Panc1 (cell line): ENCODE data around the gene RDX. TPM values are rescaled to one million over a fixed set of nuclear protein-coding genes. Genes with fewer than 3 reads are reported as not detected.

Source experiments
- ATAC-seq: fragments of 200-7000 bp; cut with Tn5 transposase; 2 replicates; pipeline ENCODE4 v1.9.1; 2020; ENCODE audit warnings: mild to moderate bottlenecking, moderate library complexity
- BruUV-seq: library from RNA; stranded (reverse); fragments of 400-500 nt; replicated peaks from 2 replicates; lab custom pipeline; 2021; lab: Mats Ljungman, UMichigan
- CTCF ChIA-PET: fragments of 300-600 bp; sonication (Branson Sonifier 250); formaldehyde crosslinking; loops from one replicate; lab custom pipeline; 2022; ENCODE audit warnings: antibody characterized with exemption; lab: Charles Lee
- POLR2A ChIA-PET: fragments of 300-600 bp; sonication (Branson Sonifier 250); formaldehyde crosslinking; loops from one replicate; lab custom pipeline; 2022; ENCODE audit warnings: antibody characterized with exemption; lab: Charles Lee
- DNase-seq: peaks from one replicate; pipeline ENCODE4 v3.0.0-alpha.2; 2010; ENCODE audit warnings: low read depth, low spot score
- H3K27ac ChIP-seq: 2 replicates; pipeline ENCODE4 v1.5.1; 2011; ENCODE audit warnings: mild to moderate bottlenecking, low read length, inconsistent platforms
- H3K27me3 ChIP-seq: fragments of 200-500 bp; sonication (Bioruptor generic); 2 replicates; pipeline ENCODE4 v1.6.0; 2014; ENCODE audit warnings: low read length, inconsistent platforms; ENCODE audit not compliant: control insufficient read depth, insufficient read depth
- H3K36me3 ChIP-seq: fragments of 200-500 bp; sonication (Bioruptor generic); 2 replicates; pipeline ENCODE4 v1.5.1; 2014; ENCODE audit warnings: inconsistent platforms, mild to moderate bottlenecking, low read length, moderate library complexity; ENCODE audit not compliant: control insufficient read depth, insufficient read depth
- H3K4me1 ChIP-seq: 2 replicates; pipeline ENCODE4 v1.5.1; 2011; ENCODE audit warnings: inconsistent platforms, mild to moderate bottlenecking, low read length, moderate library complexity; ENCODE audit not compliant: control insufficient read depth, insufficient read depth
- H3K4me3 ChIP-seq, 2 experiments: 2 replicates each; pipeline ENCODE4 v1.5.1; 2011 to 2012; ENCODE audit warnings: low read depth in 2 of 2, low read length in 2 of 2, mild to moderate bottlenecking in 2 of 2, inconsistent platforms in 1 of 2, moderate library complexity in 1 of 2
- H3K9me3 ChIP-seq: fragments of 200-500 bp; sonication (Bioruptor generic); 2 replicates; pipeline ENCODE4 v1.5.1; 2014; ENCODE audit warnings: low read depth, mild to moderate bottlenecking, inconsistent platforms, low read length, moderate library complexity; ENCODE audit not compliant: control insufficient read depth, insufficient read depth
- CTCF ChIP-seq: fragments of 450-650 bp; IDR thresholded peaks from 2 replicates; pipeline ENCODE4 v1.5.1; 2017; ENCODE audit warnings: mild to moderate bottlenecking
- POLR2AphosphoS5 ChIP-seq: IDR thresholded peaks from 2 replicates; pipeline ENCODE4 v1.6.1; 2012; ENCODE audit warnings: mild to moderate bottlenecking, low read depth, low read length, moderate library complexity
- REST ChIP-seq, 2 experiments: IDR thresholded peaks; 2 replicates each; pipeline ENCODE4 v1.6.1; 2011 to 2012; ENCODE audit warnings: low read depth in 2 of 2, control low read depth in 1 of 2, low read length in 1 of 2, mild to moderate bottlenecking in 1 of 2, moderate library complexity in 1 of 2; ENCODE audit not compliant: insufficient read depth in 1 of 2
- SIN3A ChIP-seq: IDR thresholded peaks from 2 replicates; pipeline ENCODE4 v1.6.1; 2012; ENCODE audit warnings: low read depth, mild to moderate bottlenecking, low read length, moderate library complexity, borderline replicate concordance; ENCODE audit not compliant: insufficient read depth
- TCF7L2 ChIP-seq: IDR thresholded peaks from 2 replicates; pipeline ENCODE4 v1.6.1; 2011; ENCODE audit warnings: mild to moderate bottlenecking, low read depth, low read length, inconsistent platforms
- in situ Hi-C: cut with HindIII; loops from 2 replicates; pipeline ENCODE4 v1.10.0; 2016; ENCODE audit warnings: low sequenced_read_pairs, low pct_unique_long_range_greater_than_20kb
- intact Hi-C: fragments of 100-400 bp; cut with micrococcal nuclease; formaldehyde crosslinking; loops from one replicate; pipeline ENCODE4 v1.10.0; 2022; ENCODE audit not compliant: unreplicated experiment
- total RNA-seq: library from RNA; stranded (reverse); gene quantifications from one replicate; pipeline ENCODE4 v1.2.1, GENCODE V29; 2021; ENCODE audit not compliant: unreplicated experiment

RDX gene
- total RNA-seq, 1 experiment from 2014 or later, result 200 TPM

- ChIA-PET CTCF (no interaction called here), POLR2A (no interaction called here)
- Histone ChIP-seq H3K36me3 (no peaks in the 10 kb centered on the region; the same call in 1 of the 2 replicates), H3K27ac (no peak overlapping the region), H3K9me3 (no peaks in the 10 kb centered on the region), H3K4me3 (no peak overlapping the region), H3K4me1 (no peaks in the 10 kb centered on the region), H3K27me3 (no peaks in the 10 kb centered on the region)
- no TSS peak for BruUV-seq
- no peak for ATAC-seq
- in situ Hi-C loops (no loop called here), intact Hi-C loops (no loop called here)
- no peak for TF ChIP-seq SIN3A
- TF ChIP-seq REST (IDR thresholded peaks at IDR 0.05; ENCODE audit: insufficient read depth in 1 of 2, low read depth in 2 of 2, low read length in 1 of 2), result no peak
- no peak for TF ChIP-seq CTCF
- TF ChIP-seq TCF7L2, result no peak
- TF ChIP-seq POLR2AphosphoS5, result no peak
- DNase-seq, result no peak
Measured at GRCh38 chr11:110162216-110162615, 134.2 kb downstream of the RDX start.

- Histone ChIP-seq H3K4me3 (no peak overlapping the region), H3K27me3 (no peaks in the 10 kb centered on the region), H3K9me3 (no peaks in the 10 kb centered on the region), H3K36me3 (no peaks in the 10 kb centered on the region; the same call in 1 of the 2 replicates), H3K4me1 (no peaks in the 10 kb centered on the region), H3K27ac (no peak overlapping the region)
- intact Hi-C loops, result no loop called here
- in situ Hi-C loops, result no loop called here
- ChIA-PET CTCF (no interaction called here), POLR2A (no interaction called here)
- ATAC-seq, result no peak
- no peak for DNase-seq
- TF ChIP-seq REST (IDR thresholded peaks at IDR 0.05; ENCODE audit: insufficient read depth in 1 of 2, low read depth in 2 of 2, low read length in 1 of 2) (no peak), TCF7L2 (no peak), SIN3A (no peak), CTCF (no peak), POLR2AphosphoS5 (no peak)
- BruUV-seq, result no TSS peak
Measured at GRCh38 chr11:110161061-110161460, 135.4 kb downstream of the RDX start.
